Measurements from ENCODE around the gene MAP3K3. TPM values are rescaled to one million over a fixed set of nuclear protein-coding genes. Genes with fewer than 3 reads are reported as not detected.

MAP3K3 gene
- polyA plus RNA-seq, 1 donor from 2014 or later: 16.6 TPM

- Histone ChIP-seq H3K9me3 (ENCODE audit: low read length) (no peaks in the 10 kb centered on the region), H3K9me2 (ENCODE audit: insufficient read depth, low read length) (no peaks in the 10 kb centered on the region), H3K9ac (ENCODE audit: low read length) (no peak overlapping the region), H4K20me1 (ENCODE audit: insufficient read depth) (no peaks in the 10 kb centered on the region), H2AFZ (ENCODE audit: low read depth, low read length) (no peak overlapping the region), H3K27ac (ENCODE audit: low read length) (no peak overlapping the region), H3K4me3 (ENCODE audit: low read length) (no peak overlapping the region), H3K27me3 (ENCODE audit: insufficient read depth, low read depth, low read length) (no peaks in the 10 kb centered on the region), H3K79me2 (replicated peaks; ENCODE audit: insufficient read depth, low read length) (peaks cover 12% of the 10 kb centered on the region), H3K36me3 (ENCODE audit: insufficient read depth, low read length) (no peaks in the 10 kb centered on the region), H3F3A (ENCODE audit: insufficient read depth, low read length, poor library complexity, severe bottlenecking) (no peaks in the 10 kb centered on the region), H3K4me2 (ENCODE audit: low read length) (no peak overlapping the region)
- no peak for TF ChIP-seq EP300 (conservative IDR thresholded peaks at IDR 0.05; ENCODE audit: poor library complexity, severe bottlenecking)
- no peak for TF ChIP-seq REST (IDR thresholded peaks at IDR 0.05; ENCODE audit: borderline replicate concordance)
- TF ChIP-seq SMC3 (conservative IDR thresholded peaks at IDR 0.05; ENCODE audit: poor library complexity): no peak
- no peak for TF ChIP-seq POLR2AphosphoS5 (IDR thresholded peaks at IDR 0.05)
- no peak for TF ChIP-seq MXI1 (conservative IDR thresholded peaks at IDR 0.05; ENCODE audit: poor library complexity, severe bottlenecking)
Observed at GRCh38 chr17:63635290-63635689, 13.1 kb downstream of the MAP3K3 start.

- Histone ChIP-seq H3K9me3 (ENCODE audit: low read length) (no peaks in the 10 kb centered on the region), H3K27me3 (ENCODE audit: insufficient read depth, low read depth, low read length) (no peaks in the 10 kb centered on the region), H3K9me2 (ENCODE audit: insufficient read depth, low read length) (no peaks in the 10 kb centered on the region), H3K4me3 (ENCODE audit: low read length) (no peak overlapping the region), H3K27ac (ENCODE audit: low read length) (no peak overlapping the region), H3K9ac (ENCODE audit: low read length) (no peak overlapping the region), H2AFZ (ENCODE audit: low read depth, low read length) (no peak overlapping the region), H3F3A (ENCODE audit: insufficient read depth, low read length, poor library complexity, severe bottlenecking) (no peaks in the 10 kb centered on the region), H3K4me2 (ENCODE audit: low read length) (no peak overlapping the region), H3K79me2 (replicated peaks; ENCODE audit: insufficient read depth, low read length) (peaks cover 8% of the 10 kb centered on the region), H3K36me3 (ENCODE audit: insufficient read depth, low read length) (no peaks in the 10 kb centered on the region), H4K20me1 (ENCODE audit: insufficient read depth) (no peaks in the 10 kb centered on the region)
- TF ChIP-seq SMC3 (conservative IDR thresholded peaks at IDR 0.05; ENCODE audit: poor library complexity): no peak
- no peak for TF ChIP-seq CTCF (IDR thresholded peaks at IDR 0.05; ENCODE audit: poor library complexity, severe bottlenecking)
Observed at GRCh38 chr17:63635787-63636186, 13.6 kb downstream of the MAP3K3 start.

GRCh38 chr17:63639125-63639524, 16.9 kb downstream of the MAP3K3 start:
- no peaks in the 10 kb centered on the region for H4K20me1 ChIP-seq (ENCODE audit: insufficient read depth)
- no peak overlapping the region for H3K27ac ChIP-seq (ENCODE audit: low read length)
- no peak overlapping the region for H3K9ac ChIP-seq (ENCODE audit: low read length)
- H3K4me2 ChIP-seq (ENCODE audit: low read length): no peak overlapping the region
- no peaks in the 10 kb centered on the region for H3K36me3 ChIP-seq (ENCODE audit: insufficient read depth, low read length)
- H3K9me2 ChIP-seq (ENCODE audit: insufficient read depth, low read length): no peaks in the 10 kb centered on the region
- H3K79me2 ChIP-seq (replicated peaks; ENCODE audit: insufficient read depth, low read length): no peaks in the 10 kb centered on the region
- no peaks in the 10 kb centered on the region for H3F3A ChIP-seq (ENCODE audit: insufficient read depth, low read length, poor library complexity, severe bottlenecking)
- H3K4me3 ChIP-seq (ENCODE audit: low read length): no peak overlapping the region
- no peaks in the 10 kb centered on the region for H3K9me3 ChIP-seq (ENCODE audit: low read length)
- no peak for TF ChIP-seq EP300 (conservative IDR thresholded peaks at IDR 0.05; ENCODE audit: poor library complexity, severe bottlenecking)
- H2AFZ ChIP-seq (ENCODE audit: low read depth, low read length): no peak overlapping the region
- no peaks in the 10 kb centered on the region for H3K27me3 ChIP-seq (ENCODE audit: insufficient read depth, low read depth, low read length)
